ENCODE measurements around the gene RBP7. TPM values are rescaled to one million over a fixed set of nuclear protein-coding genes. Genes with fewer than 3 reads are reported as not detected.

Gene RBP7
- total RNA-seq, 4 donors from 2014 or later = 4.5 to 35.6 (median 17.8) TPM

DNA sequence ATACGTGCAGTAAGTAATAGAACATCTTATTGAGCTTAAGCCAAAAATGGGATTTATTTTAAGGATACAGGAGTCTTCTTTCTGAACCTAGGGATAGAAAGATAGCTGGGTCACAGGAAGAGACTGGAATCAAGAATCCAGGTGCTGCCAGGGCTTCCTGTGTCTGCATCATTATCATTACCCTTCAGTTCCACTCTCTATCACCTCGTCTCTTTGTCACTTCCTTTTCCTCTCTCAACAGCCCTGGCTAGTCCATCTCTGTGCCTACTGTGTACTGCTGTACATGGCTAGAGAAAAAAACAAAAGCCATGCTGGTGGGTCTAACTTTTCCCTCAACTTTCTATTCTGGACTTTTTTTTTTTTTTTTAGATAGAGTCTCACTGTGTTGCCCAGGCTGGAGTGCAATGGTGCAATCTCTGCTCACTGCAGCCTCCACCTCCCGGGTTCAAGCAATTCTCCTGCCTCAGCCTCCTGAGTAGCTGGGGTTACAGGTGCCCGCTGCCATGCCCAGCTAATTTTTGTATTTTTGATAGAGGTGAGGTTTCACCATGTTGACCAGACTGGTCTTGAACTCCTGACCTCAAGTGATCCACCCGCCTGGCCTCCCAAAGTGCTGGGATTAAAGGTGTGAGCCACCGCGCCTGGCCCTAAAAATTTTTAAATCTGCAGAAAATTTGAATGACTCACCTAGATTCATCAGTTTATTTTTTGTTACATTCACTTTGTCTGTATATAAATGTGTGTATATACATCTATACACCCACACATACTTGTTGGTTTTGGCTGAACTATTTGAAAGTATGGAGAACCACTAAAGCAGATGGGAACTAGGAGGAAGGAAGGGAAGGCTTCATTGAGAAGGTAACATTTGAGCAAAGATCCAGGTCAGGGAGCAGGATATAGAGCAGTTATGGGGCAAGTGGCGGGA is 67.7 kb downstream of the RBP7 start:
- H3K9me3 ChIP-seq = no peaks in the 10 kb centered on the region
- H3K4me1 ChIP-seq = peaks cover 0 to 71% (median 18%) of the 10 kb centered on the region in 3 donors
- no peak overlapping the region for H3K4me3 ChIP-seq
- peak overlapping the region in 2 of 4 donors; percentile 85 to 87 for H3K27ac ChIP-seq
- no peak for TF ChIP-seq POLR2A (IDR thresholded peaks at IDR 0.05)
- no peak for TF ChIP-seq CTCF (IDR thresholded peaks at IDR 0.05)
- no peak for TF ChIP-seq EP300 (IDR thresholded peaks at IDR 0.05)
- TF ChIP-seq POLR2AphosphoS5 (IDR thresholded peaks at IDR 0.05) = no peak
- no peak for ATAC-seq
- WGBS, 2 donors (ENCODE audit: low coverage in 1 of 2) = 60 to 87% methylated on average over 3 to 8 of the region's 8 CpGs
- peaks cover 0 to 4% of the 10 kb centered on the region in 2 donors for H3K36me3 ChIP-seq
- H3K27me3 ChIP-seq = no peaks in the 10 kb centered on the region

DNA sequence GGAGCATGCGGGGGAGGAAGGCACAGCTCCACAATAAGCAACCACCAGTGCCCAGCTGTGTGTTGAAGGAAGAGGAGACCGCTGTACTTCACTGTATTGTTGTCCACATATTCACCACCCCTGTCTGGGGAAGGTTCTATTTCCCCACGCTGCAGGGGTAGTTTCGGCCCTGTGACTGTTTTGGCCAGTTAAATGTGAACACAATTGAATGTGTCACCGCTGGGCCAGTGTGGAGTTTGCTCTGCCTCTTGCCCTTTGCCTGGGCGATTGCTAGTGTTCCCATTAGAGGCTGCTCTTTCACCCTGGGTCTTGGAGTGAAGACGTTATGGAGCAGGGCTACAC is 68.3 kb downstream of the RBP7 start:
- ATAC-seq = no peak
- no peak for TF ChIP-seq POLR2A (IDR thresholded peaks at IDR 0.05)
- TF ChIP-seq POLR2AphosphoS5 (IDR thresholded peaks at IDR 0.05) = no peak
- TF ChIP-seq EP300 (IDR thresholded peaks at IDR 0.05) = no peak
- TF ChIP-seq CTCF (IDR thresholded peaks at IDR 0.05) = no peak
- H3K36me3 ChIP-seq = no peaks in the 10 kb centered on the region
- WGBS, 2 donors (ENCODE audit: low coverage in 1 of 2) = 76 to 92% methylated on average over 2 to 7 of the region's 7 CpGs
- peak overlapping the region in 2 of 4 donors; percentile 85 to 87 for H3K27ac ChIP-seq
- H3K27me3 ChIP-seq = no peaks in the 10 kb centered on the region
- H3K9me3 ChIP-seq = no peaks in the 10 kb centered on the region
- H3K4me3 ChIP-seq = no peak overlapping the region
- peaks cover 0 to 67% (median 18%) of the 10 kb centered on the region in 3 donors for H3K4me1 ChIP-seq

Small RNAs within 50 kb of the gene (small RNA-seq; reads per million reads assigned to genes)
- gene MIR5697 = 0 to 0.13 (median 0) reads per million in 4 donors

Other genes starting within 250 kb of the RBP7 start
- gene CLSTN1, start 173.3 kb upstream of the RBP7 start, total RNA-seq = 10 to 100 TPM; 45.1 to 95.4 (median 58.7) TPM
- gene CTNNBIP1, start 87.0 kb upstream of the RBP7 start, total RNA-seq = 10 to 100 TPM; 13.7 to 27.6 (median 21.0) TPM
- gene LZIC, start 53.8 kb upstream of the RBP7 start, total RNA-seq = 10 to 100 TPM; 26.0 to 45.1 (median 38.4) TPM
- gene NMNAT1, start 53.8 kb upstream of the RBP7 start, total RNA-seq = 10 to 100 TPM in 2 of 4 donors, 1 to 10 TPM in 2; 6.1 to 12.6 (median 9.7) TPM
- gene UBE4B, start 35.7 kb downstream of the RBP7 start, total RNA-seq = 100 to 1,000 TPM in 1 of 4 donors, 10 to 100 TPM in 3; 56.9 to 120 (median 83.2) TPM
- 10 to 100 TPM; 63.1 to 83.8 (median 71.2) TPM for gene KIF1B, start 213.3 kb downstream of the RBP7 start, total RNA-seq